ENCODE data around the gene DYRK3. TPM values are rescaled to one million over a fixed set of nuclear protein-coding genes. Genes with fewer than 3 reads are reported as not detected.

The DYRK3 gene
- total and polyA plus RNA-seq, 2 of the 8 experiments (the other 6 are each of a cell fraction or from before 2014, with no cell fraction given) = 2.1 to 8.5 TPM

DNA sequence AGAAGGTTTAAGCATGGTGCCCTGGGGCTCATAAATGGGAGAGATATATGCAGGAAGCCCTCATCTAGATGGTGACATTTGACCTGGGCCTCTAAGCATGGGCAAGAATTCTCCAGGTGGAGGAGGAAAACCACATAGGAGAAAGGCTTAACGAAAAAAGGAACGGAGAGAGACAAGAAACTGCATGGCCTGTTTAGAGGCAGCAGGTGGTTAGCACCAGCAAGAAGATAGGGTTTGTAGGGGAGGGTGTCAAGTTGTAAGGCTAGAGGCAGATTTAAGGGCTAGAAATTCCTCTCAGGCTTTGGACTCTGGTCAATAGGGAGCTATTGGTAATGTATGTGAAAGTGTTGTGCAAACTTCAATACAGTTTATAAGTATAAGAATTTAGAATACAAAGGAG, 41.2 kb downstream of the DYRK3 start:
- H3K14ac ChIP-seq (ENCODE audit: insufficient read length) = no peak overlapping the region
- no peak overlapping the region for H2BK20ac ChIP-seq (ENCODE audit: low read length)
- H3K27ac ChIP-seq (ENCODE audit: low read depth, low read length) = no peak overlapping the region
- H4K91ac ChIP-seq (replicated peaks; ENCODE audit: insufficient read length, low read length) = no peak overlapping the region
- TF ChIP-seq HDAC2 (IDR thresholded peaks at IDR 0.05; ENCODE audit: borderline replicate concordance in 1 of 2, low read depth in 2 of 2, low read length in 2 of 2) (no peak), PHF8 (conservative IDR thresholded peaks at IDR 0.05; ENCODE audit: low read depth, low read length) (no peak), SUZ12 (IDR thresholded peaks at IDR 0.05; ENCODE audit: low read length) (no peak), RBBP5 (IDR thresholded peaks at IDR 0.05; ENCODE audit: borderline replicate concordance, low read depth, low read length) (no peak)
- H3K23me2 ChIP-seq (ENCODE audit: low read depth, low read length) = no peaks in the 10 kb centered on the region
- no peaks in the 10 kb centered on the region for H3K79me2 ChIP-seq (ENCODE audit: control insufficient read depth in 1 of 2, insufficient read depth in 2 of 2, low read length in 2 of 2)
- no peak overlapping the region for H3K23ac ChIP-seq (ENCODE audit: insufficient read length)
- no peak overlapping the region for H3K4ac ChIP-seq (replicated peaks; ENCODE audit: insufficient read length, low read depth, low read length)
- no peak overlapping the region for H2BK15ac ChIP-seq (ENCODE audit: low read length)
- H2AFZ ChIP-seq (ENCODE audit: low read length) = no peak overlapping the region
- H2BK12ac ChIP-seq (ENCODE audit: low read depth, low read length) = no peak overlapping the region
- ChIA-PET CTCF (ENCODE audit: partially characterized antibody) (interaction anchor here (0.5 to 23.8 kb wide), 7 partner anchors 9 to 254 kb away, joined by 3 to 666 read pairs (median 4); partner anchors contain the start of gene DYRK3), POLR2A (ENCODE audit: partially characterized antibody) (no interaction called here)
- FAIRE-seq = no peak
- no peak overlapping the region for H3K18ac ChIP-seq (ENCODE audit: extremely low read depth, low read length)
- no peaks in the 10 kb centered on the region for H3K79me1 ChIP-seq (ENCODE audit: low read depth, low read length)
- no peak overlapping the region for H4K8ac ChIP-seq (ENCODE audit: extremely low read depth, insufficient read depth, low read length)
- H3K56ac ChIP-seq (replicated peaks; ENCODE audit: insufficient read length, low read depth, low read length) = no peak overlapping the region
- no peak overlapping the region for H2BK5ac ChIP-seq (ENCODE audit: low read depth, low read length)
- no peak overlapping the region for H3K4me3 ChIP-seq (ENCODE audit: extremely low read depth in 1 of 4, insufficient read depth in 2 of 4, low read depth in 3 of 4, low read length in 4 of 4)
- DNase-seq (ENCODE audit: low read depth in 1 of 2, low spot score in 2 of 2) = no peak
- no peaks in the 10 kb centered on the region for H4K20me1 ChIP-seq (replicated peaks in 1 of 2; ENCODE audit: control insufficient read depth in 1 of 2, insufficient read depth in 2 of 2, low read length in 2 of 2)
- no peak overlapping the region for H2BK120ac ChIP-seq (replicated peaks; ENCODE audit: low read depth, low read length)
- H3K27me3 ChIP-seq (replicated peaks in 1 of 4; ENCODE audit: control insufficient read depth in 3 of 4, extremely low read depth in 1 of 4, insufficient read depth in 3 of 4, low read length in 3 of 4) = no peaks in the 10 kb centered on the region
- H3K36me3 ChIP-seq (ENCODE audit: control insufficient read depth in 2 of 4, insufficient read depth in 4 of 4, low read length in 3 of 4) = no peaks in the 10 kb centered on the region
- H2AK5ac ChIP-seq (ENCODE audit: low read depth, low read length) = no peak overlapping the region
- H4K5ac ChIP-seq (ENCODE audit: insufficient read length, low read depth, low read length) = no peak overlapping the region
- no peaks in the 10 kb centered on the region for H3K9me3 ChIP-seq (ENCODE audit: insufficient read depth in 2 of 2, low read depth in 1 of 2, low read length in 1 of 2)
- H3K9ac ChIP-seq (replicated peaks in 1 of 4; ENCODE audit: extremely low read depth in 1 of 4, low read depth in 3 of 4, low read length in 3 of 4) = no peak overlapping the region
- H3K4me1 ChIP-seq (replicated peaks in 1 of 4; ENCODE audit: control insufficient read depth in 3 of 4, insufficient read depth in 4 of 4, low read length in 3 of 4) = peaks cover 1 to 13% (median 2%) of the 10 kb centered on the region in 4 experiments; a peak in 5 of 7 replicates
- 75% methylated on average over 2 of the region's 2 CpGs; no CpG with 5 or more reads in 1 of the 2 experiments for WGBS, 2 experiments (ENCODE audit: extremely low coverage in 1 of 2, insufficient coverage in 1 of 2, insufficient read length in 1 of 2, insufficient replicate concordance in 2 of 2, low coverage in 1 of 2, low lambda C conversion rate in 2 of 2, missing lambda C conversion rate in 1 of 2)
- H3K4me2 ChIP-seq (ENCODE audit: insufficient read depth in 1 of 2, low read depth in 2 of 2, low read length in 2 of 2) = no peak overlapping the region

Measured in H1 (cell line).